NCI-H510A treated with DMSO at 0.1 percent for 48 hours (cell line): ENCODE data around the gene JAG2.
"Not testable (repeated sequence)": the region's sequence is repeated elsewhere in the genome, so short reads cannot be mapped to it uniquely, and the experiment has no call there.

Experiments
- DNase-seq: peaks from one replicate; lab custom pipeline; 2025; lab: John Stamatoyannopoulos, UW

The JAG2 gene

GRCh38 chr14:105117257-105117646 is 51.3 kb downstream of the JAG2 start:
- DNase-seq, result no peak

GRCh38 chr14:105116451-105117256 is 51.9 kb downstream of the JAG2 start:
- no peak for DNase-seq

GRCh38 chr14:105109243-105109642 is 59.3 kb downstream of the JAG2 start:
- DNase-seq, result not testable (repeated sequence)

- no peak for DNase-seq
These were observed 60.1 kb downstream of the JAG2 start for GRCh38 chr14:105108516-105108864.

GRCh38 chr14:105107781-105108515 is 60.6 kb downstream of the JAG2 start:
- DNase-seq, result no peak

- DNase-seq, result no peak
These were observed 61.2 kb downstream of the JAG2 start for GRCh38 chr14:105107351-105107750.

GRCh38 chr14:105105158-105105557 is 63.4 kb downstream of the JAG2 start:
- no peak for DNase-seq

- no peak for DNase-seq
These were observed 65.7 kb downstream of the JAG2 start for GRCh38 chr14:105102893-105103292.

GRCh38 chr14:105102361-105102870 is 66.2 kb downstream of the JAG2 start:
- DNase-seq, result no peak

- DNase-seq, result no peak
These were observed 67.7 kb downstream of the JAG2 start for GRCh38 chr14:105100910-105101309.

- DNase-seq, result no peak
These were observed 68.8 kb downstream of the JAG2 start for GRCh38 chr14:105099778-105100177.

GRCh38 chr14:105098316-105098715 is 70.3 kb downstream of the JAG2 start:
- no peak for DNase-seq

GRCh38 chr14:105097794-105098127 is 70.8 kb downstream of the JAG2 start:
- DNase-seq, result no peak

- no peak for DNase-seq
These were observed 72.2 kb downstream of the JAG2 start for GRCh38 chr14:105096206-105096875.

GRCh38 chr14:105095236-105095805 is 73.3 kb downstream of the JAG2 start:
- DNase-seq, result no peak

GRCh38 chr14:105094193-105094907 is 74.2 kb downstream of the JAG2 start:
- DNase-seq, result no peak

GRCh38 chr14:105093431-105094192 is 75.0 kb downstream of the JAG2 start:
- DNase-seq, result no peak

- no peak for DNase-seq
These were observed 75.5 kb downstream of the JAG2 start for GRCh38 chr14:105093038-105093430.

GRCh38 chr14:105092171-105093037 is 76.2 kb downstream of the JAG2 start:
- no peak for DNase-seq

- DNase-seq, result no peak
These were observed 76.9 kb downstream of the JAG2 start for GRCh38 chr14:105091517-105092170.
